ENCODE measurements around the gene FASN. TPM values are rescaled to one million over a fixed set of nuclear protein-coding genes. Genes with fewer than 3 reads are reported as not detected.

The FASN gene
- total and polyA plus RNA-seq, 2 of the 4 experiments (the other 2 are of a cell fraction): 12.4 to 56.0 TPM

GRCh38 chr17:82114447-82114846, 16.4 kb upstream of the FASN start:
- H2AK5ac ChIP-seq (ENCODE audit: low read depth, low read length): no peak overlapping the region
- no peaks in the 10 kb centered on the region for H4K20me1 ChIP-seq (ENCODE audit: insufficient read depth, low read length)
- no peaks in the 10 kb centered on the region for H3K9me3 ChIP-seq (ENCODE audit: control insufficient read depth, insufficient read depth, low read length)
- H4K91ac ChIP-seq (ENCODE audit: insufficient read depth, low read depth, low read length): no peak overlapping the region
- intact Hi-C loops (cut with micrococcal nuclease): no loop called here
- no peak overlapping the region for H3K14ac ChIP-seq (replicated peaks; ENCODE audit: low read depth, low read length)
- DNase-seq: no peak
- H4K8ac ChIP-seq (ENCODE audit: low read depth in 2 of 2, low read length in 2 of 2): no peak overlapping the region
- H4K5ac ChIP-seq (ENCODE audit: low read depth, low read length): no peak overlapping the region
- H2BK15ac ChIP-seq (ENCODE audit: low read depth, low read length): no peak overlapping the region
- H3K4ac ChIP-seq (ENCODE audit: low read depth, low read length): no peak overlapping the region
- no peak overlapping the region for H3K4me3 ChIP-seq (ENCODE audit: insufficient read depth, low read depth, low read length)
- H3K4me1 ChIP-seq (ENCODE audit: control insufficient read depth, insufficient read depth, low read length): peaks cover 5% of the 10 kb centered on the region
- no peak overlapping the region for H3K4me2 ChIP-seq (ENCODE audit: low read depth, low read length)
- POLR2A ChIA-PET (ENCODE audit: unreplicated experiment): no interaction called here
- no peaks in the 10 kb centered on the region for H3K27me3 ChIP-seq (ENCODE audit: control insufficient read depth, insufficient read depth, low read length)
- no peak overlapping the region for H2BK120ac ChIP-seq (ENCODE audit: low read depth, low read length)
- ATAC-seq (ENCODE audit: low read depth): no peak
- H3K9ac ChIP-seq (ENCODE audit: low read depth, low read length): no peak overlapping the region
- H3K36me3 ChIP-seq (ENCODE audit: control insufficient read depth, insufficient read depth, low read length): peaks cover 13% of the 10 kb centered on the region
- no peak overlapping the region for H2BK20ac ChIP-seq (ENCODE audit: low read depth, low read length)
- no CpG with 5 or more reads among the region's 10 CpGs for WGBS, 2 experiments (ENCODE audit: extremely low coverage in 2 of 2, insufficient read length in 1 of 2)
- H2AK9ac ChIP-seq (replicated peaks; ENCODE audit: low read depth, low read length, poor library complexity): no peak overlapping the region
- peaks cover 4 to 7% of the 10 kb centered on the region in 2 experiments; a peak in 1 of 4 replicates for H3K79me1 ChIP-seq (ENCODE audit: low read depth in 1 of 2, low read length in 2 of 2)
- no TSS peak for BruUV-seq (replicated peaks)
- dilution Hi-C loops (cut with HindIII; ENCODE audit: low sequenced_read_pairs, unreplicated experiment): no loop called here
- no peak overlapping the region for H3K18ac ChIP-seq (ENCODE audit: low read depth, low read length)
- no peaks in the 10 kb centered on the region for H3K9me1 ChIP-seq (ENCODE audit: insufficient read depth, low read length)
- TF ChIP-seq CEBPB (IDR thresholded peaks at IDR 0.05; ENCODE audit: low read depth, low read length) (no peak), BHLHE40 (IDR thresholded peaks at IDR 0.05; ENCODE audit: low read depth, low read length) (no peak), NFE2L2 (IDR thresholded peaks at IDR 0.05; ENCODE audit: low read depth, low read length) (no peak), FOS (IDR thresholded peaks at IDR 0.05; ENCODE audit: low read depth, low read length) (no peak), CTCF (conservative IDR thresholded peaks at IDR 0.05; ENCODE audit: low read depth, low read length) (no peak), SMC3 (IDR thresholded peaks at IDR 0.05; ENCODE audit: low read depth, low read length) (no peak), MAZ (IDR thresholded peaks at IDR 0.05; ENCODE audit: borderline replicate concordance, low read depth, low read length) (no peak), RAD21 (IDR thresholded peaks at IDR 0.05; ENCODE audit: low read length) (no peak), MXI1 (IDR thresholded peaks at IDR 0.05; ENCODE audit: borderline replicate concordance, low read depth, low read length) (no peak), CHD1 (IDR thresholded peaks at IDR 0.05; ENCODE audit: low read depth, low read length) (no peak), RCOR1 (IDR thresholded peaks at IDR 0.05; ENCODE audit: insufficient replicate concordance, low read length) (no peak), USF2 (IDR thresholded peaks at IDR 0.05; ENCODE audit: low read depth, low read length) (no peak), MAFK (IDR thresholded peaks at IDR 0.05; ENCODE audit: low read depth, low read length) (no peak), ELK1 (IDR thresholded peaks at IDR 0.05; ENCODE audit: borderline replicate concordance, low read depth, low read length) (no peak), POLR2A (IDR thresholded peaks at IDR 0.05; ENCODE audit: low read depth, low read length) (no peak), RFX5 (IDR thresholded peaks at IDR 0.05; ENCODE audit: low read depth, low read length) (no peak)
- H3K27ac ChIP-seq (ENCODE audit: insufficient read depth, low read length): no peak overlapping the region
- CTCF ChIA-PET: no interaction called here
- in situ Hi-C loops (cut with MboI; ENCODE audit: low sequenced_read_pairs): no loop called here
- H2AFZ ChIP-seq (replicated peaks; ENCODE audit: low read length, poor library complexity): no peak overlapping the region
- H2BK5ac ChIP-seq (ENCODE audit: low read depth, low read length, poor library complexity, severe bottlenecking): no peak overlapping the region
- H3K56ac ChIP-seq (ENCODE audit: extremely low read depth, insufficient read depth, low read length): no peak overlapping the region
- no peak overlapping the region for H3K23ac ChIP-seq (ENCODE audit: low read depth, low read length)
